NCI-H2029 treated with DMSO at 0.1 percent for 48 hours (cell line): Measurements from ENCODE around the gene TMEM222.
A peak's percentile ranks its signal among the peaks of the same experiment; 100 is the strongest.
"Not testable (repeated sequence)": the region's sequence is repeated elsewhere in the genome, so short reads cannot be mapped to it uniquely, and the experiment has no call there.

Experiments used
- DNase-seq: peaks from one replicate; lab custom pipeline; 2025; lab: John Stamatoyannopoulos, UW

The TMEM222 gene

GRCh38 chr1:27321813-27322568 lies at the start of gene TMEM222:
Gene TMEM222 (plus strand): TSS chr1:27322163. CDS start chr1:27322198, 35 bp downstream.
- DNase-seq: peak; percentile 86

GRCh38 chr1:27274204-27274603 lies 47.8 kb upstream of the TMEM222 start:
- DNase-seq: no peak

GRCh38 chr1:27275696-27276095 lies 46.3 kb upstream of the TMEM222 start:
- no peak for DNase-seq

GRCh38 chr1:27284425-27285273 lies 37.3 kb upstream of the TMEM222 start:
- DNase-seq: peak; percentile 61

GRCh38 chr1:27285274-27285660 lies 36.7 kb upstream of the TMEM222 start:
- peak; percentile 7 for DNase-seq

- not testable (repeated sequence) for DNase-seq
Observed at GRCh38 chr1:27285821-27286220, 36.1 kb upstream of the TMEM222 start.

- not testable (repeated sequence) for DNase-seq
Observed at GRCh38 chr1:27289125-27289524, 32.8 kb upstream of the TMEM222 start.

- no peak for DNase-seq
Observed at GRCh38 chr1:27290581-27290980, 31.4 kb upstream of the TMEM222 start.

- DNase-seq: no peak
Observed at GRCh38 chr1:27292106-27292505, 29.9 kb upstream of the TMEM222 start.

GRCh38 chr1:27293915-27294314 lies 28.0 kb upstream of the TMEM222 start:
- no peak for DNase-seq

GRCh38 chr1:27296773-27297291 lies 25.1 kb upstream of the TMEM222 start:
- peak; percentile 13 for DNase-seq

GRCh38 chr1:27297903-27298302 lies 24.1 kb upstream of the TMEM222 start:
- DNase-seq: no peak

- no peak for DNase-seq
Observed at GRCh38 chr1:27298632-27299384, 23.2 kb upstream of the TMEM222 start.

- DNase-seq: no peak
Observed at GRCh38 chr1:27299385-27300271, 22.3 kb upstream of the TMEM222 start.

GRCh38 chr1:27300341-27301051 lies 21.5 kb upstream of the TMEM222 start:
- DNase-seq: peak; percentile 59

GRCh38 chr1:27301052-27301422 lies 20.9 kb upstream of the TMEM222 start:
- no peak for DNase-seq

- DNase-seq: peak; percentile 51
Observed at GRCh38 chr1:27301582-27302199, 20.3 kb upstream of the TMEM222 start.

- no peak for DNase-seq
Observed at GRCh38 chr1:27302612-27303011, 19.4 kb upstream of the TMEM222 start.

GRCh38 chr1:27303509-27303908 lies 18.5 kb upstream of the TMEM222 start:
- DNase-seq: no peak

- no peak for DNase-seq
Observed at GRCh38 chr1:27306071-27306470, 15.9 kb upstream of the TMEM222 start.
